DND-41 (cell line): Measurements from ENCODE around the gene GATA2.

Experiments
- ATAC-seq: fragments of 200-7000 bp; cut with Tn5 transposase; 3 replicates; pipeline ENCODE4 v1.9.1; 2021; ENCODE audit warnings: low read depth; ENCODE audit not compliant: insufficient read depth
- DNase-seq: peaks from one replicate; pipeline ENCODE4 v3.0.0-alpha.2; 2020
- H2AFZ ChIP-seq: 2 replicates; pipeline ENCODE4 v1.6.0; 2012; ENCODE audit warnings: low read depth, low read length
- H3K27ac ChIP-seq: 2 replicates; pipeline ENCODE4 v1.5.1; 2012; ENCODE audit warnings: low read length, inconsistent platforms
- H3K27me3 ChIP-seq: fragments of 200-600 bp; sonication (generic); 2 replicates; pipeline ENCODE4 v1.6.0; 2012; ENCODE audit warnings: low read length, mild to moderate bottlenecking, inconsistent platforms; ENCODE audit not compliant: insufficient read depth, poor library complexity
- H3K36me3 ChIP-seq: 2 replicates; pipeline ENCODE4 v1.5.1; 2012; ENCODE audit warnings: low read length, inconsistent platforms; ENCODE audit not compliant: insufficient read depth
- H3K4me1 ChIP-seq: 2 replicates; pipeline ENCODE4 v1.5.1; 2012; ENCODE audit warnings: mild to moderate bottlenecking, low read length; ENCODE audit not compliant: insufficient read depth
- H3K4me2 ChIP-seq: 2 replicates; pipeline ENCODE4 v1.6.0; 2012; ENCODE audit warnings: mild to moderate bottlenecking, moderate library complexity, low read length, inconsistent platforms; ENCODE audit not compliant: insufficient read depth
- H3K4me3 ChIP-seq, 2 experiments: fragments of 200-600 bp in 1 of 2; shearing (Covaris generic) in 1 of 2; 2 replicates each; pipeline ENCODE4 v1.5.1; 2012 to 2016; ENCODE audit warnings: inconsistent platforms in 2 of 2, low read length in 2 of 2, mild to moderate bottlenecking in 2 of 2, low read depth in 1 of 2, moderate library complexity in 1 of 2
- H3K79me2 ChIP-seq: 2 replicates; pipeline ENCODE4 v1.6.0; 2012; ENCODE audit warnings: low read length, inconsistent platforms; ENCODE audit not compliant: insufficient read depth
- H3K9ac ChIP-seq: 2 replicates; pipeline ENCODE4 v1.6.0; 2012; ENCODE audit warnings: low read depth, mild to moderate bottlenecking, inconsistent platforms, low read length, moderate library complexity
- H3K9me3 ChIP-seq: 2 replicates; pipeline ENCODE4 v1.5.1; 2012; ENCODE audit warnings: low read length, moderate library complexity, mild to moderate bottlenecking, inconsistent platforms; ENCODE audit not compliant: insufficient read depth, severe bottlenecking
- H4K20me1 ChIP-seq: 2 replicates; pipeline ENCODE4 v1.6.0; 2012; ENCODE audit warnings: low read length; ENCODE audit not compliant: insufficient read depth
- EZH2 ChIP-seq: IDR thresholded peaks from 3 replicates; pipeline ENCODE4 v1.6.1; 2012; ENCODE audit warnings: borderline replicate concordance, low read depth, mild to moderate bottlenecking, moderate library complexity, low read length, inconsistent platforms; ENCODE audit not compliant: severe bottlenecking
- TF ChIP-seq, protein P1 (sequence below): IDR thresholded peaks from 2 replicates; pipeline ENCODE4 v1.5.1; 2012; ENCODE audit warnings: borderline replicate concordance, low read length, moderate library complexity, mild to moderate bottlenecking; ENCODE audit not compliant: poor library complexity, severe bottlenecking; ENCODE audit errors: extremely low read depth

GATA2 gene

DNA sequence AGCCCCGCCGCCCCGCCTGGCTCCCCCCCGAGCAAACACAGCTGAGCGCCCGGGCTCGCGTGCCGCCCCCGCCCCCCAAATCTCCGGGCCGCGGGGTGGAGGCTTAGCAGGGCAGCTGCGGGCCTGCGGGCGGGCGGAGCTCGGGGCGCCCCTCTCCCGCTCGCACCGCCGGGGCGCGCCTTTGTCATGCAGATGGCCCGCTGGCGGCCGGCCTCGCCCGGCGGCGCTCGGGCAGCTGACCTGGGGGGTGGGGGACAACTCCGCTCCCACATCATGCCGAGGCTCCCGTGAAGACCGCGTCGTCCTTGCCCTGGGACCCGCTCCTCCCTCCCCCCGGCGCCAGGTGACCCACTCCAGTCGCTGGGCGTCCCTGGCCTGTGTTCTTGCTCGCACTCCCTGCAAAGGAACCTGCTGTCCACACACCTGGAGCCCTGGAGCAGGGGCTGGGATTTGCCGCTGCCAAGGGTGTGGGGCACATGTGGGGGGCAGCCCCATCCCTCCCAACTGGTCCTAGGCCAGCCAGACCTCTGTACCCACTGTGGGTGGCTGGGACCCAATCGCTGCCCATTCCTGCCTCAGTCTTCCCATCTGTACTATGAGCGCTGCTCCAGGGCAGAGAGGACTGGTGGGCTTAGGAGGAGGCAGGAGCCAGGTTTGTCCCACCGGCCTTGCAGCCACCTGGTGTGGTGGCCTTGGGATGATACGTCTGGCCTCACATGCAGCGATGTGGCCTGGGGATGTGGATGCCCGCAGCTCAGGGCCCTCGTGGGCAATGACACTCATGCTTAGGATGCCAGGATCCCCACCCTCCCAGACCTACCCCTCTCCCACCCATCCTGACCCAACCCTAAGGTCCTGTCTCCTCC lies 59.8 kb downstream of the GATA2 start:
- Histone ChIP-seq H3K4me3 (no peak overlapping the region), H3K27me3 (no peaks in the 10 kb centered on the region), H3K9ac (no peak overlapping the region), H3K36me3 (no peaks in the 10 kb centered on the region), H3K4me1 (no peaks in the 10 kb centered on the region), H3K79me2 (no peaks in the 10 kb centered on the region), H3K4me2 (no peak overlapping the region), H3K9me3 (no peaks in the 10 kb centered on the region), H2AFZ (no peak overlapping the region), H3K27ac (no peak overlapping the region), H4K20me1 (0 out of 2 replicates have a peak, but pooled peaks cover 3% of the 10 kb centered on the region)
- ATAC-seq = no peak
- no peak for TF ChIP-seq EZH2
- TF ChIP-seq, protein P1, sequence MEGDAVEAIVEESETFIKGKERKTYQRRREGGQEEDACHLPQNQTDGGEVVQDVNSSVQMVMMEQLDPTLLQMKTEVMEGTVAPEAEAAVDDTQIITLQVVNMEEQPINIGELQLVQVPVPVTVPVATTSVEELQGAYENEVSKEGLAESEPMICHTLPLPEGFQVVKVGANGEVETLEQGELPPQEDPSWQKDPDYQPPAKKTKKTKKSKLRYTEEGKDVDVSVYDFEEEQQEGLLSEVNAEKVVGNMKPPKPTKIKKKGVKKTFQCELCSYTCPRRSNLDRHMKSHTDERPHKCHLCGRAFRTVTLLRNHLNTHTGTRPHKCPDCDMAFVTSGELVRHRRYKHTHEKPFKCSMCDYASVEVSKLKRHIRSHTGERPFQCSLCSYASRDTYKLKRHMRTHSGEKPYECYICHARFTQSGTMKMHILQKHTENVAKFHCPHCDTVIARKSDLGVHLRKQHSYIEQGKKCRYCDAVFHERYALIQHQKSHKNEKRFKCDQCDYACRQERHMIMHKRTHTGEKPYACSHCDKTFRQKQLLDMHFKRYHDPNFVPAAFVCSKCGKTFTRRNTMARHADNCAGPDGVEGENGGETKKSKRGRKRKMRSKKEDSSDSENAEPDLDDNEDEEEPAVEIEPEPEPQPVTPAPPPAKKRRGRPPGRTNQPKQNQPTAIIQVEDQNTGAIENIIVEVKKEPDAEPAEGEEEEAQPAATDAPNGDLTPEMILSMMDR = no peak
- no peak for DNase-seq

GRCh38 chr3:128432301-128432970 lies 60.6 kb downstream of the GATA2 start:
- no peaks in the 10 kb centered on the region for H3K9me3 ChIP-seq
- H3K4me2 ChIP-seq = no peak overlapping the region
- no peak overlapping the region for H2AFZ ChIP-seq
- no peaks in the 10 kb centered on the region for H3K27me3 ChIP-seq
- no peak overlapping the region for H3K4me3 ChIP-seq
- H3K36me3 ChIP-seq = no peaks in the 10 kb centered on the region
- no peak for TF ChIP-seq EZH2
- TF ChIP-seq, protein P1 = no peak
- no peak for DNase-seq
- H3K9ac ChIP-seq = no peak overlapping the region
- no peaks in the 10 kb centered on the region for H3K4me1 ChIP-seq
- H4K20me1 ChIP-seq = 0 out of 2 replicates have a peak, but pooled peaks cover 3% of the 10 kb centered on the region
- no peaks in the 10 kb centered on the region for H3K79me2 ChIP-seq
- H3K27ac ChIP-seq = no peak overlapping the region
- ATAC-seq = no peak

DNA sequence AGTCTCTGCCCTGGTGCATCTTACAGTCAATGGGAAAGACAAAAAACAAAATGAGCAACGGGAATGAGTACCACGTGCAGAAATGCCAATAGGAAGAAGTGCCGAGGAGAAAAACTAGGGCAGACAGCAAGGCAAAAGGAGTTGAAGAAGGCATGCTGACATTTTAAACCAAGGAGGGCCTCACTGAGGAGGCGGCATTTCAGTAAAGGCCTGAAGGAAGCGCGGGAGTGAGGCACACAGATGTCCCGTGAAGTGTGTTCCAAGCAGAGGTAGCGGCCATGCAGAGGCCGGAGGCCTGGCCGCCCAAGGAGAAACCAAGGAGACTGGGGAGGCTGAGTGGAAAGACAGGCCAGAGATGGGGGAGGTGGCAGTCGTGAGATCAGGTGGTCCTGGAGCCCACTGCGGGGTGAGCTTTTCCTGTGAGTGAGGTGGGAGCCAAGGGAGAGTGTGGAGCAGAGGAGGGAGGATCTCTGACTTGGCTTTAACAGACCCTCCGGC lies 61.1 kb downstream of the GATA2 start:
- ATAC-seq = no peak
- Histone ChIP-seq H3K79me2 (no peaks in the 10 kb centered on the region), H3K27ac (no peak overlapping the region), H3K4me2 (no peak overlapping the region), H3K36me3 (no peaks in the 10 kb centered on the region), H2AFZ (no peak overlapping the region), H4K20me1 (0 out of 2 replicates have a peak, but pooled peaks cover 3% of the 10 kb centered on the region), H3K27me3 (no peaks in the 10 kb centered on the region), H3K9ac (no peak overlapping the region), H3K4me1 (no peaks in the 10 kb centered on the region), H3K9me3 (no peaks in the 10 kb centered on the region), H3K4me3 (no peak overlapping the region)
- DNase-seq = no peak
- TF ChIP-seq EZH2 = no peak
- TF ChIP-seq, protein P1 = no peak
